ENCODE measurements around the gene SCGB1D4. TPM values are rescaled to one million over a fixed set of nuclear protein-coding genes. Genes with fewer than 3 reads are reported as not detected.
"Not testable (repeated sequence)": the region's sequence is repeated elsewhere in the genome, so short reads cannot be mapped to it uniquely, and the experiment has no call there.

Gene SCGB1D4
- total RNA-seq, 1 donor: not detected

DNA sequence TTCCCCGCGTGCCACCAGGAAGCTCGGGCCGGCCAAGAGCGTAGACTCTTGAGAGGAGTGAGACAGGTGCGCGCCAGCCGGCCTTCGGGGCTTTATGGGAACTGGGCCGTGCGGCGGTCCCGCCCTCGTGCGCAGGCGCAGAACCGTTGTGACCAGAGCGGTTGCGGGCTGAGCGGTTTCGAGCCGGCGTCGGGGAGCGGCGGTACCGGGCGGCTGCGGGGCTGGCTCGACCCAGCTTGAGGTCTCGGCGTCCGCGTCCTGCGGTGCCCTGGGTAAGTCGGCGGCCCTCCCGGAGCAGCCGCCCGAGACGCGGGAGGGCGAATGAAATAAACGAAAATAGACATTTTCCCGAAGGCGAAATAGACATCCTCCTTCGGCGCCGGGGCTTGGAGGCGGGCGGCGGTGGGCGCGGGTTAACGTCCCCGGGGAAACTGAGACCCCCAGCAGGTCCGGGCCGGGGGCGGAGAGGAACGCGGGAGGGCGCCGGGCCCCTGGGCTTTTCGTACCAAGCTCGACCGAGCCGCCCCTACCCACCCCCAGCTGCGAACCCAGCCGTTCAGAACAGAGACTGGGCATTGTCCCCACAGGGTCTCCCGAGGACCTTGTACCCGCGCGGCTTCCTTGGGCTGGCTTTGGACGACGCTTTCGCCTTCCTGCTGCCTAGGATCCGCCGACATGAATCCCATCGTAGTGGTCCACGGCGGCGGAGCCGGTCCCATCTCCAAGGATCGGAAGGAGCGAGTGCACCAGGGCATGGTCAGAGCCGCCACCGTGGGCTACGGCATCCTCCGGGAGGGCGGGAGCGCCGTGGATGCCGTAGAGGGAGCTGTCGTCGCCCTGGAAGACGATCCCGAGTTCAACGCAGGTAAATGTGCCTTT, 38.7 kb upstream of the SCGB1D4 start, which contains the start of gene ASRGL1:
ASRGL1 (plus strand) TSS at position 146 of the 879 bp plus-strand sequence; CDS start at position 676, 530 bp downstream.
- DNase-seq (ENCODE audit: low read depth): peak; percentile 34
- H3K4me3 ChIP-seq (ENCODE audit: low read depth, low read length): peak within 1 kb of the TSS; percentile 64
- no peak for TF ChIP-seq CTCF (IDR thresholded peaks at IDR 0.05; ENCODE audit: insufficient read depth, low read length)

GRCh38 chr11:62336949-62337302, 38.1 kb upstream of the SCGB1D4 start:
- not testable (repeated sequence) for DNase-seq (ENCODE audit: low read depth)
- H3K4me3 ChIP-seq (ENCODE audit: low read depth, low read length): peak overlapping the region; percentile 64

- H3K4me3 ChIP-seq (ENCODE audit: low read depth, low read length): no peak overlapping the region
- TF ChIP-seq CTCF (IDR thresholded peaks at IDR 0.05; ENCODE audit: insufficient read depth, low read length): no peak
- DNase-seq (ENCODE audit: low read depth): no peak
These were observed 34.9 kb upstream of the SCGB1D4 start for GRCh38 chr11:62333768-62334167.

- DNase-seq (ENCODE audit: low read depth); H3K4me3 ChIP-seq (ENCODE audit: low read depth, low read length): not testable (repeated sequence)
These were observed 32.4 kb upstream of the SCGB1D4 start for GRCh38 chr11:62331264-62331663.

- DNase-seq (ENCODE audit: low read depth); H3K4me3 ChIP-seq (ENCODE audit: low read depth, low read length): not testable (repeated sequence)
These were observed 28.7 kb upstream of the SCGB1D4 start for GRCh38 chr11:62327541-62327940.

GRCh38 chr11:62326719-62327118, 27.8 kb upstream of the SCGB1D4 start:
- H3K4me3 ChIP-seq (ENCODE audit: low read depth, low read length); DNase-seq (ENCODE audit: low read depth): not testable (repeated sequence)

DNA sequence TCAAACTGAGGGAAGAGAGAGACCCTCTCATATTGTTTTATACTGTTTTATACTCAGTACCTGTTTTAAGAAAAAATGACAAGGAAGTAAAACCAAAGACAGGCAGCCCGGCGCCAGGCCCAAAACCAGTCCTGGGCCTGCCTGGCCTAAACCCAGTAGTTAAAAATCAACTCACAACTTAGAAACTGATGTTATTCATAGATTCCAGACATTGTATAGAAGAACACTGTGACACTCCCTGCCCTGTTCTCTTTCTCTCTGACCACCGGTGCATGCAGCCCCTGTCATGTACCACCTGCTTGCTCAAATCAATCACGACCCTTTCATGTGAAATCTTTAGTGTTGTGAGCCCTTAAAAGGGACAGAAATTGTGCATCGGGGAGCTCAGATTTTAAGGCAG, 26.9 kb upstream of the SCGB1D4 start:
- H3K4me3 ChIP-seq (ENCODE audit: low read depth, low read length); DNase-seq (ENCODE audit: low read depth): not testable (repeated sequence)

DNA sequence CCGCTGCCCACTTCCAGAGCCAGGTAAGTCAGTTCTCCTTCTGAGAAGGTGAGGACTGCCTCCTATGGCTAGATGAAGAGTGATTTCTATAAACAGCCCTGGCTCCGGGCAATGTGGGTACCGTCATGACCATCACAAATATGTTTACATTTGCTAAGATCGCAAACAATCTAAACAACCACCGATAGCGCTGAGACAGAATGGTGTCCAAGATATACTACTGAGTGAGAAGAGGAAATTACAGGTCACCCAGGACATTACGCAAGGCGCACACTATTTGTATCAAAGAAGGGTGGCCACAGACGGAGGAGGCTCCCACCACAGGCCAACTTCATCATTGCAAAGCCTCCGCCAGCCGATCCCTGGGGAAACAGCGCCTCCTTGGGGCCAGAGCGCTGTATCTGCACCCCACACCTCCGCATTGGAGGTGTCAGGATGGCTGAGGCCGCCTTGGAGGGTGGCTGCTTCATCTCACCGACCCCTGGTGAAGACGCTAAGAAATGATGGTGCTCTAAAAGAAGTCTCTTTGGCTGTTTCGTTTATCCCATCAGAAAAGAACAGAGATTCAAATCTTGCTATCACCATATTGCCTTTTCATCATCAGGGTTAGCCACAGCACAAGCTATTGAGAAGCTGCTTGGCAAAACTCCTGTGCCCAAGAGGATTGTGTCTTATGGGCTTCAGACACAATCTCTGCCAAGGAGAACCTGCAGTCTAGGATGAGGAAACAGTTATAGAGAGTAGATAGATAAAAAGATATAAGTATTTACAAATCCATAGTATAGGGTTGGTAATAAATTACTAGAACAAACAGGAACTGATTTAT, 26.1 kb upstream of the SCGB1D4 start:
- DNase-seq (ENCODE audit: low read depth): peak; percentile 9
- H3K4me3 ChIP-seq (ENCODE audit: low read depth, low read length): no peak overlapping the region
- TF ChIP-seq CTCF (IDR thresholded peaks at IDR 0.05; ENCODE audit: insufficient read depth, low read length): peak; percentile 51

- H3K4me3 ChIP-seq (ENCODE audit: low read depth, low read length): no peak overlapping the region
- no peak for TF ChIP-seq CTCF (IDR thresholded peaks at IDR 0.05; ENCODE audit: insufficient read depth, low read length)
These were observed 23.6 kb upstream of the SCGB1D4 start for GRCh38 chr11:62322524-62322923.

More at GRCh38 chr11:62322524-62322923, 23.6 kb upstream of the SCGB1D4 start:
- DNase-seq (ENCODE audit: low read depth): no peak
